NOMO-1 (cell line): ENCODE data around the gene RPP40.

Experiments
- DNase-seq, 2 experiments: peaks; one replicate each; lab custom pipeline; 2025; ENCODE audit not compliant: unreplicated experiment in 2 of 2; lab: John Stamatoyannopoulos, UW

The RPP40 gene

DNA sequence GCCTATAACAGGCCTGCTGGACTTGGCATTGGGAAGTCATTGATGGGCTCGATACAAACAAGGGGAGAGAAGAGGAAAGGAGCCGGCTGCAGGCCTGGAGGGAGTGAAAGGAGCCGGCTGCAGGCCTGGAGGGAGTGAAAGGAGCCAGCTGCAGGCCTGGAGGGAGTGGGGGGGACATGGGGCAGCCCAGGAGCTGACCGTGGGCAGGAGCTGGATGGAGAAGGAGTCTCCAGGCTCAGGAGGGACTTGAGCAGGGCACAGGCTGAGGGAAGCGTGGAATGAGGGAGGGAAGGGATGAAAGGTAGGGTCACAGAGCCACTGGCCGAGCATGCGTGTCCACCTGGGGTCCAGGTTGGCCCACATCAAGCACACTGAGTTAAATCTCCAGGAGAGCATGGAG is 32.0 kb downstream of the RPP40 start:
- no peak for DNase-seq

- no peak for DNase-seq
Measured at GRCh38 chr6:4970739-4971395, 33.0 kb downstream of the RPP40 start.

- no peak for DNase-seq
Measured at GRCh38 chr6:4969609-4970285, 34.1 kb downstream of the RPP40 start.

- no peak for DNase-seq
Measured at GRCh38 chr6:4967301-4968030, 36.4 kb downstream of the RPP40 start.

- no peak for DNase-seq
Measured at GRCh38 chr6:4965562-4966389, 38.1 kb downstream of the RPP40 start.

DNA sequence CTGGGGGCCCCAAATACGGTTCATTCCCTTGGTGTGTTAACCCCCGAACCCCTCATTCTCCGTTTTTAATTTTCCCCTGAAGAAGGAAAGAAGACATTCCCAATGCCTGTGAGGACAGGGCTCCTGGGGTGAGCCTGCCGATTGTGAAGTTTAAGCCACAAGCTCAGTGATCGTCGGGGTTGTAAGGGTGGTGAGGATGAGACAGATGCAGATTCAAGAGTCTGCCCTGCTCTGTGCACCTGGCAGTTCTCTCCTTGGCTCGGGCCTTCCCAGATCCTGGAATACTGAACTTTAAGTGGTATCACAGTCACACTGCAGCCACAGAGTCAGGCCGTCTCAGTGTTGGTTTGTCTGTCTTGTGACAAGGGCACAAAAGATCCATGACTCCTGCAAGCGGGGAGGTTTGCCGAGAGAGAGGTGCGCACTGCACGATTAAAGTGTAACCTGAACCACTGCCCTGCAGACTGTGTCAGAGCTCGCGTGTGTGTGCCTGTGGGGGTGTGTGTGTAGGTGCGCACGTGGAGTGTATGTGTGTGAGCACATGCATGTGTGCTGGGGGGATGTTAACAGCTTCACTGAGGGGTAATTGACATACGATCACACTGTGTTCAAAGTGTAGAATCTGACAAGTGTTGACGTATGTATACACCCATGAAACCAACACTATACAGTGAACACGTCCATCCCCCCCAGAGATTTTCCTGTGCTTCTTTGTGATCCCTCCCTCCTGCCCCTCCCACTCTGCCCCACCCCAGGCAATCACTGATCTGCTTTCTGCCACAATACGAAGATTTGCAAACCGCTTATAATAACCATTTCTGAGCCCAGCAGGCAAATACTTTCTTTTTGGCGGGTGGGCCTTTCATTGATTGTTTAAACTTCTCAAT is 38.9 kb downstream of the RPP40 start:
- DNase-seq, result no peak

GRCh38 chr6:4962905-4963304 is 40.9 kb downstream of the RPP40 start:
- DNase-seq, result no peak

GRCh38 chr6:4961322-4962168 is 42.3 kb downstream of the RPP40 start:
- DNase-seq, result no peak

DNA sequence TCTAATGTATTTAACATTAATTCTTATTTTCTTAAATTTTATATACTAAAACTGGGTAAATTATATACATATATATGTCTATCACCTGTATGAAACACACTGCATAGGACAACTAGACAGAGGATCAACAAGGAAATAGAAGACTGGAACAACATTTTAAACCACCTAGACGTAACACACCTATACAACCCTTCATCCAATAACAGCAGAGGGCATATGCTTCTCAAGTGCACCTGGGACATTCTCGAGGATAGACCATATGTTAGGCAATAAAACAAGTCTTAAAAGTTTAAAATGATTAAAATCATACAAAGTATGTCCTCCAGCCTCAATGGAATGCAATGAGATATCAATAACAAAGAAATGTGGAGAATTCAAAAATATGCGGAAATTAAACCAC is 45.2 kb downstream of the RPP40 start:
- no peak for DNase-seq

- DNase-seq, result no peak
Measured at GRCh38 chr6:4957521-4958231, 46.2 kb downstream of the RPP40 start.

DNA sequence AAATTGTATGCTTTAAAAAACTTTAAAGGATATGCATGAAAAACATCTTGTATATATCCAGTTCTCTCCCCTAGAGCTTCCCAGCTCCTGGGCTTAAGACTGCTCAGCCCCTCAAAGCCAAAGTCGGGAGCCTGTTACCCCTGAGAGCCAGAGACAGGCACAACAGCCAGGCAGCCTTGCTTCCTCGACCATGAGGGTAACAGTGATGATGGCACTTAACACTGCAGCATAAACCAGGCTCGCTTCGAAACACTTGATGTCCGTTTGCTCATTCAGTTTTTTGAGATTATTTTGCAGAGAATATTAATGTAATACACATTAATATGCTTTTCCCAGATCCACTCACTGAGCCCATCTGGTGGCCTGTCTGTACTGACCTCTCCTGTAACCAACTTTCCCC is 47.2 kb downstream of the RPP40 start:
- DNase-seq, result no peak

- no peak for DNase-seq
Measured at GRCh38 chr6:4953440-4953839, 50.4 kb downstream of the RPP40 start.

DNA sequence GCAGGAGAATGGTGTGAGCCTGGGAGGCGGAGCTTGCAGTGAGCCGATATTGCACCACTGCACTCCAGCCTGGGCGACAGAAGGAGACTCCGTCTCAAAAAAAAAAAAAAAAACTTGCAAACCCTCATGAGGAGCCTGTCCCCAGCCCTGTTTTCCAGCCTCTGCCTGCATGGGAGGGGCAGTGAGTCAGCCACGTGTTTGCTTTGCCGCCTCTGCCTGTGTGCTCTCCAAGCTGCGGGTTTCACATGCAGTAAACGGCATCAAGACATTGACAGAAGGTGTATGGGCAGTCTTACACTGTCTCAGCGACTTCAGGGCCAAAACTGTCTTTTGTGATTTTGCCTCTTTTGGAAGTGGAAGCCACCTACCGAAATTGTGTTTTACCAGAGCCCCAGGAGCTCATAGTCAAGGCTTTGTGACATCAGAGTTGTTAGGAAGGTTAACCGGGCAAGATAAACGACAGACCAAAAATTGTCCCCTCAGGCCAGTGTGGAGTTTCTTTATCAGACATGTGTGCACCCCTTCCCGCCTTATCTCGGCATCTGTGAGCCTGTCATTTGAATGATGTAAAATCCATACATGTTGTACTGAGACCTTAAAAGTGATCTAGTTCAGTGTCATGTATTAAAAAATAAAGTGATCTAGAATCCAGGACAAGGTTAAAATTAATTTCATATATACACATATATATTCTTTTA is 52.9 kb downstream of the RPP40 start:
- DNase-seq, result no peak

DNA sequence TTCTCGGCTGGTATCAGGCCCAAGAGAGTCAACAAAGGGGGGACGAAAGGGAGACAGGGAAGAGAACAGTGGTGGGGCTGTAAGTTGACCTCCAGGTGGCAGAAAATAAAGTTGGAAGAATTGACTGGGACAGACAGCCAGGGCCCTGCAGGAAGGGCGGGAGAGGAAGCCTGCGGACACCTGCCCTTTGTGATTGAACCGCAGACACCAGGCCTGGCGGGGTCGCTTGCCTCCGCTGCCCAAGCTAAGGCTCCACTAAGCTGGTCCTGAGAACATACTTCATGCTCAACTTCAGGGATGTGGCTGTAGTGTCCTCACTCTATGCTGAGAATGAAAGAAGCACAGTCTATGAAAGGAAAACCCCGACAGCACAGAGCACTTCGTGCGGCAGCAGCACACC is 53.8 kb downstream of the RPP40 start:
- no peak for DNase-seq

DNA sequence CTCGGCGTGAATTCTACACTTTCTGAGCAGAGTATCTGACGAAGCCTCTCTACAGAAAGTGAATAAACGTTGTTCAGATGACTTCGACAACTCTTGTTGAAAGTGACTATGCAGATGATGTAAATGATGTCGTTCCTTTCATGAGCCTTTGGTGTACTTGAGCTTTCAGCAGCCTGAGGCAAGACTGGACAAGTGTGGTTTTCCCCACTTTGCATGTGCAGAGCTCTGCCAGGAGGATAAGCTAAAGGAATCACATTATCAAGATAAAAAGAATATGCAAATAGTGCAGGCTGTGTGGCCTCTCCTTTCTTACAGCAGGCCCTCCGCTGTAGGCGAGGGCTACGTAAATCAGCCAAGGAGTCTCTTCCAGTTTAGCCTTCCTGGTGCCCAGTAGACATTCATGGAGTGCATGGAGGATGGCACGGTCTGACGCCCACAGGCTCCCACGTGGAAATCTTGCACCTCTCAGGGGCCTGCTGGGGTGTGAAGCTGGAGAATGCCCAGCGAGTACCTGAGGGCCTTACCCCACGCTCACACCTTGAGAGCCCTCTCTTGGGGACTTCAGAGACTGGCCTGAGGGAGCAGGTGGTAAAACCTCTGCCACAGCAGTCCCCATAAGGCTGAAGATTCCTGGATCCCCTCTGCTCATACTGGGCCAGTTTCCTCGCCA is 54.9 kb downstream of the RPP40 start:
- DNase-seq, result no peak

DNA sequence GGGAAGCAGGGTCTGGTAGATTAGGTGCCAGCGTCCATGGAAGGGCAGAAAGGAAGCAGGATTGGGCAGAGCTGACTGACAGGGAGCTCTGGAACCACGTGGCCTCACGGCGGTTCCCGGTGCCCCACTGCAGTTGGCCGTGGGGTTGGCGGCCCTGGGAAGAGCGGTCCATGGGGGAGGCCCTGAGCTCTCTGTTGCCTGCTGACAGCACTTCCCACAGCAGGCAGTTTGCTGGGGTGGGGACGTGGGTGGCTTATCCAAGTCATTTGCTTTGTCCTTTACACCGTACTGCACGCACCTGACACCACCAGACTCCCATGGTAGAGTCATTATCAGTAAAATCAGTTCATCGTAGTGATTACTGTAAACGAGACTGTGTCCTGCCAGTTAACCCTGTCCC is 56.1 kb downstream of the RPP40 start:
- no peak for DNase-seq

DNA sequence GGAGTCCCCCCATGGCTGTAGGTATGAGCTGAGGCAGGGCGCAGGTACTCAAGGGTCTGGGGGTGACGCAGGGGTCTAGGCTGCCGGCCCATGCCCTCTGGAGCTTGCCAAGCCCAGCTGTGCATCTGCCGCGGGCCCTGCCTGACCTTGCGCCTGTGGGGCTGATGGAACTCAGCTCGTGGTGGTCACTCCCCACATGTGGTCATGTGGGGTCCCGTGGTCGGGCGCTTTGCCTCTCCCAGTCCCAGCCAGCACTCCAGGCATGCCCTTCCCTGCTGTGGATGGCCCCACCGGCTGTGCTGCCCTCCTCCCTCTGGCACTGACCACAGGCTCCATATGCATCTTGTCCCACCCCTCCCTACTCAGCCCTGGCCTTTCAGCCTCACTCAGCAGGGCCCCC is 57.3 kb downstream of the RPP40 start:
- DNase-seq, result no peak
